SIG-M5 treated with dmso at 0.1 percent for 504 hours (cell line): ENCODE results near the gene NELL1.
A peak's percentile ranks its signal among the peaks of the same experiment; 100 is the strongest.

ENCODE experiments used
- DNase-seq: peaks from one replicate; lab custom pipeline; 2025; ENCODE audit not compliant: unreplicated experiment; lab: John Stamatoyannopoulos, UW

Gene NELL1

DNA sequence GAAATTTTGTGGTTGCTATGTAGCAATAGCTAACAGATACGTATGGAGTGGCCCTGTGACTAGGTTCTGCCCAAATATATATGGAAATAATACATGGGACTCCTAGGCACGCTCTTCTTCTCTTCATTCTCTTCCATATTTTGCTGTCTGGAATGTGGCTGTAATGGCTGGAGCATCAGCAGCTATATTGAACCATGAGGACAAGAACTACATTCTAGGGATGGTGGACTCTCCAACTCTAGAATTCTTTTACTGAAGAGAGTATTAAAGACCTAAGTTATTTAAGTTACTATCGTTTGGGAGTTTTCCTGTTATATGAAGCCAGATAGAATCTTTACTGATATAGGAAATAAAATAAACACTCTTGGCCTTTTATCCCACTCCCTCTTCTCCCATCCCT is 7.5 kb upstream of the NELL1 start:
- no peak for DNase-seq

DNA sequence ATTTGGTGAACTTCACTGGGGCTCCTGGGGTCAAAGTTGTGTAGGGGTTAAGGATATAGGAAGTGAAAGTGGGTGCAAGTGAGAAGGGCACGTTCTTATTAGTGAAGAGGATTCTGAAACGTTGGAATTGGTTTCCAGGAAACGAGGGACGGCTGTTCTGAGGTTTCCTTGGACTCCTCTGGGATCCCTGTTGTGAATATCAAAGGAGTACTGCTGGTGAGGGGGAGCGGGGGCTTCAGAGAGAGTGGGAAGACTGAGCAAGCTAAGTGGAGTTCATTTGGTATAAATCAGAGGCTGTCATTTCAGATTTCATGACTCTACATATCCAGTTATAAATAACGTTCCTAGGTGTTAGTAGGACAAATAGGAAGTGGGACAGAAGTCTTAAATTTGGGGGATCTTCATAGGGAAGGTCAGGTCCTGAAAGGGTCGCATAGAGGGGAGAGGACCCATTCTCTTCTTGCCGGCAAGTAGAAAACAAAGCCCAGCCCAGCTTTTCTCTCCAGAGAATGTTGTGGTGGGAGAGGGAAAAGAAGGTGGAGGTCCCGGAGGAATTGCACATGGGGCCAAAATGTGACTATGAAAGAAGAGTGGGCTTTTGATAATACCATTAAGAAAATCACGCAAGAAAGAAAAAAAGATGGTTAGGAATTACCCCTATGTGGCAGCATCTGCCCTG is 1.1 kb upstream of the NELL1 start:
- DNase-seq, result no peak

GRCh38 chr11:20669820-20670684 is 666 bp downstream of the NELL1 start:
- no peak for DNase-seq

- no peak for DNase-seq
Measured at GRCh38 chr11:20670932-20671403, 1.6 kb downstream of the NELL1 start.

DNA sequence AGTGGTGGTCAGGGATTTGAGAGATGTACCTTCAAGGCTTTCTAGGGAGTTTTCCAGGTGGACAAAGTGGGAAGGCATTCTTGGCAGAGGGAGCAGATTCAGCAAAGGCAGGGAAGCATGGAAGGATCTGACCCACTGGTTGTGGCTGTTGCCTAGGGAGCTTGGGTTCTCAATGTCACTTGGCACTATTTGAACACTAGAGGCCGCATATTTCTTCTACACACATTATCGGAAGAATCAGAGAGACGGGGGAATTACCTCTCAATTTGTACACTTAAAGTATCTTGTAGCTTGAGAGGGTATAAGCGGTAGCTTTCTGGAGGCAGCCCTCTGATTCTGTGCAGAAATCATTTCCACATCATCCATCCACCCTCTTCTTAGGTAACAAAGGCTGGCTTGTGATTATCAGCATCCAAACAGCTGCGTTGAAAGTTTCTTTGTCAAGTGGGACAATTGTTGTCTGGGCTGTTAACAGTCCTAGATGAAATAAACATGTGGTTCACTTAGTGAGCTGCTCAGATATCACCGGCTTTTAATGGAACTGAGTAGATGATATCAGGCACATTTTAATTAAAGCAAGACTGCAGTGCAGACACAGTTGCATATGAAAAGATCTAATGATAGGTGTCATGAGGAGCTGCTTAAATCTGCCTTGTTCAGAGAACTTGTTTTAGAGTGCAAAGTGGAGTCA is 2.6 kb downstream of the NELL1 start:
- peak; percentile 29 for DNase-seq

DNA sequence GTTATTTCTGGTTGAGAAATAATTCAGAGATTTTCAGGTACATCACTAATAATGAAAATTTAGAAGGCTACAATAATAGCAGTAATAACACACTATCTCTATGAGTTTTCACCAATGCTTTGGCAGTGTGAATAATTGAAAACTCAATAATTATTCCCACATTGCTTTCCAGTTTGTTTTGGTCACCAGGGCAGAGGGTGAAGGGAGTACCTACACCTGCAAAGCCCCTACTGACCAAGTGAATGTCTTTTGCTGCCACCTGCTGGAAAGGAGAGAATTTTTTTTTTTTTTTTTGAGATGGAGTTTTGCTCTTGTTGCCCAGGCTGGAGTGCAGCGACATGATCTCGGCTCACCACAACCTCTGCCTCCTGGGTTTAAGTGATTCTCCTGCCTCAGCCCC is 3.2 kb downstream of the NELL1 start:
- DNase-seq, result no peak

DNA sequence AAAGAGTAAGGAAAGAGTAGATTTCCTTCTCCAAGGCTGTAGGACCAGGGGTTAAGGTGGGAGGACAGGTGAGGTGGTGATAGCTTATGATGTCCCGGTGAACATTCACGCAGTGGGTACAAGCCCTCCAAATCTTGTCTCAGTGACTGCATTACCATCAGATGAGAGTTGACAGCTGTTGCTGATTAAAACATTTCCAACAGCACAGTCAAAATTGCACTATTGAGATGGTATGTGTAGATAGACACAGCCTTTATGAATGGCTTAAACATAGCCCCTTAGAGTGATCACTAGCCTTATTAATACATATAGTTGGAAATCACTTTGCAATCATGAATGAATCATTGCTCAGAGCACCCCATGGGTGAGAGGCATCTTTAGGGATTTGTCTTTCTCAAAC is 7.3 kb downstream of the NELL1 start:
- no peak for DNase-seq

- DNase-seq, result no peak
Measured at GRCh38 chr11:20688761-20689160, 19.4 kb downstream of the NELL1 start.

DNA sequence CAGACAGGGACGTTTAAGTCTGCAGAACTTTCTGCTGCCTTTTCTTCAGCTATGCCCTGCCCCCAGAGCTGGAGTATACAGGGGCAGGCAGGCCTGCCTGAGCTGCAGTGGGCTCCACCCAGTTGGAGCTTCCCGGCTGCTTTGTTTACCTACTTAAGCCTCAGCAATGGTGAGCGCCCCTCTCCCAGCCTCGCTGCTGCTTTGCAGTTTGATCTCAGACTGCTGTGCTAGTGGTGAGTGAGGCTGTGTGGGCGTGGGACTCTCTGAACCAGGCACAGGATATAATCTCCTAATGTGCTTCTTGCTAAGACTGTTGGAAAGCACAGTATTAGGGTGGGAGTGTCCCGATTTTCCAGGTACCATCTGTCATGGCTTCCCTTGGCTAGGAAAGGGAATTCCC is 38.5 kb downstream of the NELL1 start:
- DNase-seq, result no peak

GRCh38 chr11:20712912-20713311 is 43.5 kb downstream of the NELL1 start:
- DNase-seq, result no peak

DNA sequence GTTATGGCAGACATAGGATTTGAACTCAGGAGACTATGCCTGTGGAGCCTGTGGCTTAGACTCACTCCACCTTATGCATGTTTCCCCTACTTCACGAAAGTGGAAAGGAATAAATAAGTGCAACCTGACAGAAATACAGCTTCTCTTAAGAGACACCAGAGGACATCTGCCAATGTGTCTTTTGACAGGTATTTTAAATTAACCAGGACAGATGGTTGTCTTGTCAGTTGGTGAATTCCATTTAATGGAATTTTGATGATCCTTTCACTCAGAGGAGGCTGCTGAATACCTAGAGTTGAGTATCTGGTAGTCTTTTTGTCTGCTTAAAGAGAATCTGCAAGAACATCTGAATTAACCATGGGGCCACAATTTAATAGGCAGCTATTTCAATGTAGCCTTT is 46.1 kb downstream of the NELL1 start:
- DNase-seq, result no peak

GRCh38 chr11:20715931-20716330 is 46.5 kb downstream of the NELL1 start:
- DNase-seq, result no peak

GRCh38 chr11:20719821-20720220 is 50.4 kb downstream of the NELL1 start:
- no peak for DNase-seq

- no peak for DNase-seq
Measured at GRCh38 chr11:20723366-20723765, 54.0 kb downstream of the NELL1 start.

DNA sequence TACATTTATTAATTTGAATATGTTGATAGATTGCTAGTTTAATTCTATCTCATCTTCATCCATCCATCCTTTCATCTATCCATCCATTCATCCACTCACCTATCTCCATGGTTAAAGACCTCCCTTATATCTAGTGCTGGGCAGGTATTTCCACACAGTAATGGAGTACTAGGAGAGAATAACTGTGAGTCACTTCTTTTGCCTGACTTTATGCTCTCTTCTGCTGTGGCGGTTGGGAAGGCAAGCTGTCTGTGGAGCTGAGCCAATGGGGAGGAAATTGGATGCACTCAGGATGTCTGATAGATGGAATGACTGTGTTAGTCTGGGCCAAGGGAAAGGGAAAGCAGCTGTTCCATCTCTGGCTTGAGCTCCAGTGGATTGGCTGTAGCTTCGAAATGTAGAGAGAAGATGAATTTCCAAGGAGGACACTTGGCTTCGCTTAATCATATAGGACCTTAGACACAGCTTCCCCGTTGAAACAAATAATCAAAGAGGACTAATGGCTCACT is 60.3 kb downstream of the NELL1 start:
- no peak for DNase-seq

GRCh38 chr11:20731676-20732215 is 62.4 kb downstream of the NELL1 start:
- DNase-seq, result no peak

DNA sequence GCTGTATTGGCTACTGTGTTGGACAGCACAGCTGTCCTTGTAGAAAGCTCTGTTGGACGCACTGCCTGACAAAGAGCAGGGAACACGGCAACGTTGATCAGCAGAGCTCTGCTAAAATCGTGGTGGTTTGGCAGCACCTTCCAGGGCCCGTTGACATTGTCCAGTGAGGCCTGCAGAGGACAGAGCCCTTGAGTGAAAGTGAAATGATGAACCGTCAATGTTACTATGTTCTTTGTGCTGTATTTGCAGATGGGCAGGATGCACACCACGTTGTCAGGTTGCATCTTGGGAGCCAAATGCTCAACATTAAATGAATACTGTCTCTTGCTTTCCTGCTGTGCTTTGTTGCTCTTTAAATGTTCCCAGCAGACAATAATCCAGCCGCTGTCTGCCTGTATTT is 69.7 kb downstream of the NELL1 start:
- DNase-seq, result no peak

DNA sequence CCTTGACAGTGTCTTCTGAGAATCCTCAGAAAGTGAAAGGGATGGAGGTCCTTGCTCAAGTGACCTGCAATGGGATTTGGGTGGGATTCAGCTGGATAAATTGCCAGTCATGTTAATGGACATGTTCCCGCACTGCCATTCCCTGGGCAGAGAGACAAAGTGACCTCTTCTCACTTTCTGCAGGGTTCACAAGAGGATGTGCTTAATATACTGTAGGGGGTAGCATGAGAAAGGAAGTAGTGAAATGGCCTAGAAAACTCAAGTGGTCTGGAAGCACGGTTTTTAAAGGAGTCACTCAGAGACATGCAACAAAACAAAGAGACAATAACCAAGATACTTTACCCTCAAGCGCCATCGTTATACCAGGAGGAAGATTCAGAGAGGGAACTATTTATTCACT is 70.2 kb downstream of the NELL1 start:
- no peak for DNase-seq

- DNase-seq, result peak; percentile 0
Measured at GRCh38 chr11:20754933-20755332, 85.5 kb downstream of the NELL1 start.

- no peak for DNase-seq
Measured at GRCh38 chr11:20759541-20759940, 90.2 kb downstream of the NELL1 start.

DNA sequence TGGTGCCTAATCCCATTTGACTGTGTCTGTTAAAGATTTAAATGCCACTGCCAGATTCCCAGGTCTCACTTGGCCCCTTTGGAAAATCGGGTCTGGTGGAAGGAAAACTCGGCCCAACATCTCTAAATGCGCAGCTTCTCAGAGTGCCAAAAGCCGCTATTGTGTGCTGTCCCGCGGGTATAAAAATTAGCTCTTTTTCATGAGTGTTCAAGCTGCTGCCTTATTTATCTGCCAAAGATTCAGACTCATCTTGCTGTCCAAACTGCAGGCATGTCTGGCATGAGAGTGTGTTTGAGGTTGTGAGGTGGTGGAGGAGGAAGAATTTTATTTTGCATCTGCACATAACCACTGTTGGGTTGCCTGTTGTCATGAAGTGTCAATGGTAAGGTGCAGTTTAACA is 91.4 kb downstream of the NELL1 start:
- no peak for DNase-seq
